Measurements from ENCODE around the gene ING2.
"Not testable (repeated sequence)": the region's sequence is repeated elsewhere in the genome, so short reads cannot be mapped to it uniquely, and the experiment has no call there.

Gene ING2

GRCh38 chr4:183550345-183551093, 45.7 kb downstream of the ING2 start:
- DNase-seq (ENCODE audit: low spot score) = no peak

DNA sequence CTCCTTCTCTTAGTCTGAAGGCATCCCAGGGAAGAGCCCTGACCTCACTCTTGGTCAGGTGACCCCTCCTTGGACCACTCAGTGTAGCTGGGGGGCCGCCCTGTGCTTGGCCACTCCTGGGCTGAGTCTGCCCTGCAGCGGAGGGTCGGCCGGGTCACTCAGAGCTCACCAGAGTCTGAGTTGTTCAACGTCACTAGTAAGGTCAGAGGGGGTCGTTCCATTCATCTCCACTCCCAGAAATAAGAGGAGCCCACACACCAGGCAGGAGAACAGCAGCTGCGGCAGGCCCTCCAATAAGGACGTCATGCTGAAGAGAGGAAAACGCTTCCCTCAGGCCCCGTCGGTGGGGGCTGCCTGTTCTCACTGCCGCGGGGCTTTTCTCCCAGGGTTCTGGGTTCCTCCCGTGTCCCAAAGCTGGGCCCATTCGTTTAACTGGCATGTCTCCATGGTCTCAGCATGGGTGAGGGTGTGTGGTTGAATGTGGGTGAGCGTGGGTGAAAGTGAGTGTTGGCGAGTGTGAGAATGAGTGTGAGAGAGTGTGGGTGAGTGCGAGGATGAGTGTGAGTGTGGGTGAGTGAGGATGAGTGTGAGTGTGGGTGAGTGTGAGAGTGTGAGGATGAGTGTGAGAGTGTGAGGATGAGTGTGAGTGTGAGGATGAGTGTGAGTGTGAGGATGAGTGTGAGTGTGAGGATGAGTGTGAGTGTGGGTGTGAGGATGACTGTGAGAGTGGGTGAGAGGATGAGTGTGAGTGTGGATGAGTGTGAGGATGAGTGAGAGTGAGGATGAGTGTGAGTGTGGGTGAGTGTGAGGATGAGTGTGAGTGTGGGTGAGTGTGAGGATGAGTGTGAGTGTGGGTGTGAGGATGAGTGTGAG, 47.7 kb downstream of the ING2 start:
- DNase-seq (ENCODE audit: low spot score) = no peak

DNA sequence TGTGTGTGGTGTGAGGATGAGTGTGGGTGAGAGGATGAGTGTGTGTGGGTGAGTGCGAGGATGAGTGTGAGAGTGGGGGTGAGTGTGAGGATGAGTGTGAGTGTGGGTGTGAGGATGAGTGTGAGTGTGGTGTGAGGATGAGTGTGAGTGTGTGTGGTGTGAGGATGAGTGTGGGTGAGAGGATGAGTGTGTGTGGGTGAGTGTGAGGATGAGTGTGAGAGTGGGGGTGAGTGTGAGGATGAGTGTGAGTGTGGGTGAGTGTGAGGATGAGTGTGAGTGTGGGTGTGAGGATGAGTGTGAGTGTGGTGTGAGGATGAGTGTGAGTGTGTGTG, 48.3 kb downstream of the ING2 start:
- not testable (repeated sequence) for DNase-seq (ENCODE audit: low spot score)

DNA sequence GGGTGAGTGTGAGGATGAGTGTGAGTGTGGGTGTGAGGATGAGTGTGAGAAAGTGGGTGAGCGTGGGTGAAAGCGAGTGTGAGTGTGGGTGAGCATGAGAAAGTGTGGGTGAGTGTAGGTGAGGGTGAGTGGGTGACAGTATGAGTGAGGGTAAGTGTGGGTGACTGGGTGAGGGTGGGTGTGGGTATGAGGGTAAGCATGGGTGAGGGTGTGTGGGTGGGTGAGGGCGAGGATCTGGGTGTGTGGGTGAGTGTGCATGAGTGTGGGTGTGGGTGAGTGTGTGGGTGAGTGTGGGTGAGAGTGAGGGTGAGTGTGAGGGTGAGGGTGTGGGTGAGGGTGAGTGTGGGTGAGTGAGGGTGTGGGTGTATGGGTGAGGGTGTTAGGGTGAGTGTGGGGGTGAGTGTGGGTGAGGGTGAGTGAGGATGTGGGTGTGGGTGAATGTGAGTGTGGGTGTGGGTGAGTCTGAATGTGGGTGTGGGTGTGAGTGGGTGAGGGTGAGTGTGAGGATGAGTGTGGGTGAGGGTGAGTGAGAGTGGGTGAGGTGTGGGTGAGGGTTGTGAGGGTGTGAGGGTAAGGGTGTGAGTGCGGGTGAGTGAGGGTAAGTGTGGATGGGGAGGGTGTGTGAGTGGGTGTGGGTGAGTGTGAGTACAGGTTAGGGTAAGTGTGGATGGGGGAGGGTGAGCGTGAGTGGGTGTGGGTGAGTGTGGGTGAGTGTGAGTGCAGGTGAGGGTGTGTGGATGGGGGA, 48.9 kb downstream of the ING2 start:
- no peak for DNase-seq (ENCODE audit: low spot score)

DNA sequence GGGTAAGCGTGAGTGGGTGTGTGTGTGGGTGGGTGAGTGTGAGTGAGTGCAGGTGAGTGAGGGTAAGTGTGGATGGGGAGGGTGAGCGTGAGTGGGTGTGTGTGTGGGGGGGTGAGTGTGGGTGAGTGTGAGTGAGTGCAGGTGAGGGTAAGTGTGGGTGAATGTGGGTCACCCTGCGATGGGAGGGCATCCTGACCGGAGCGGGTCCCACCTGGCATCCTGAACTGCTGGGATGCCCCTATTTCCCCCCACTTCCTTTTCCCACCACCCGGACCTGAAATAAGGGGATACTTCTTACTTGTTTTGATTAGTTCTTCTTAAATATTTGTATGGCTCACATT, 49.5 kb downstream of the ING2 start:
- DNase-seq (ENCODE audit: low spot score) = no peak

GRCh38 chr4:183554878-183555585, 50.2 kb downstream of the ING2 start:
- DNase-seq (ENCODE audit: low spot score) = no peak

- no peak for DNase-seq (ENCODE audit: low spot score)
Observed at GRCh38 chr4:183556947-183557346, 52.1 kb downstream of the ING2 start.

DNA sequence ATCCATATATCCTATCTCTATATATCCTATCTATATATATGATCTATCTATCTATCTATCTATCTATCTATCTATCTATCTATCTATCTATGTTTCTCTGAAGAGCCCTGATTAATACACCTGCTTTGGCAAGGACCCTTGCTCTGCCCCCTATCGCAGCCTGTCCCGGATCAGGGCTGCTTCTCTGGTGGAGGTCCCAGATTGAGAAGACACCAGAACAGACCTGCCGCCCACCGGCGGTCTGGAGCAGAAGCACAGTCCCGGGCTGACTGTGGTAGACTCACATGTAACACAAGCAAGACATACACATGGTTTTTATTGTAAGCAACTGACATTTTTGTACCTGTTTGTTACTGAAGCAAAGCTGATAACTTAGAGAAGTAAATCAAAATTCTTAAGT, 52.8 kb downstream of the ING2 start:
- DNase-seq (ENCODE audit: low spot score) = no peak

GRCh38 chr4:183558873-183559272, 54.0 kb downstream of the ING2 start:
- no peak for DNase-seq (ENCODE audit: low spot score)

DNA sequence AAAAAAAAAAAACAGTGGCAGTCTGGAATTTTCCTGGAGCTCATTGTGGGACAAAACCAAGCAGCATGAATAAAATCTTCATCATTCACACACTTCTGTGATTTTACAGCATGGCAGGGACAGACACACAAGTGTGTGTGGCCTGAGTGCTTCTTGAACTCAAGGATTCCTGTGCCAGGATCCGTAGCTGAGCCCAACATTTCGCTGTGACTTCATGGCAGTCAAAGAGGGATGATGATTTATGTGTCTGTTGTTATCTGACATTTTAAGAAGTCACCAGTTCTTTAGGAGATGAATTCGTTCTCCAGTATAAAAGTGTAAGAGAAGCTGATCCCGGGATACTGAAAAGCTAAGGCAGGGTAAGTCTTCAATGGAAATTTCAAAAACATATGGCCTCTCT, 57.0 kb downstream of the ING2 start:
- DNase-seq (ENCODE audit: low spot score) = no peak

Measured in hematopoietic multipotent progenitor cell treated with erythropoietin and hydrocortisone succinate and interleukin-3 and kit ligand, for 15 days (in vitro differentiated cells).